Activated T-cell treated with anti-CD3 and anti-CD28 coated beads, Interleukin-2, amount 50 U/mL, for 4 hours (primary cell): ENCODE results near the gene OSBPL7. TPM values are rescaled to one million over a fixed set of nuclear protein-coding genes. Genes with fewer than 3 reads are reported as not detected.
A peak's percentile ranks its signal among the peaks of the same experiment; 100 is the strongest.

Source experiments
- ATAC-seq, 2 donors: fragments of 200-7000 bp; cut with Tn5 transposase; one replicate each; pipeline ENCODE4 v1.10.0; 2021
- DNase-seq: peaks from one replicate; pipeline ENCODE4 v3.0.0-alpha.2; 2020
- H3K27me3 Mint-ChIP-seq: one replicate; pipeline ENCODE4 v1.8.0; 2021; ENCODE audit warnings: low read depth, mixed read lengths
- H3K36me3 Mint-ChIP-seq: one replicate; pipeline ENCODE4 v1.8.0; 2022; ENCODE audit warnings: mixed read lengths; ENCODE audit not compliant: insufficient read depth
- H3K4me1 Mint-ChIP-seq: one replicate; pipeline ENCODE4 v1.8.0; 2021; ENCODE audit warnings: low read depth, mixed read lengths
- H3K4me3 Mint-ChIP-seq: one replicate; pipeline ENCODE4 v1.8.0; 2021; ENCODE audit warnings: mild to moderate bottlenecking, moderate library complexity, mixed read lengths
- H3K9me3 Mint-ChIP-seq: one replicate; pipeline ENCODE4 v1.8.0; 2021; ENCODE audit warnings: mixed read lengths
- total RNA-seq, 3 donors: library from RNA; stranded (reverse); gene quantifications; one replicate each; pipeline ENCODE4 v1.2.1, GENCODE V29; 2021

OSBPL7 gene
- total RNA-seq, 3 donors from 2014 or later, result 8.1 to 9.3 (median 9.0) TPM

DNA sequence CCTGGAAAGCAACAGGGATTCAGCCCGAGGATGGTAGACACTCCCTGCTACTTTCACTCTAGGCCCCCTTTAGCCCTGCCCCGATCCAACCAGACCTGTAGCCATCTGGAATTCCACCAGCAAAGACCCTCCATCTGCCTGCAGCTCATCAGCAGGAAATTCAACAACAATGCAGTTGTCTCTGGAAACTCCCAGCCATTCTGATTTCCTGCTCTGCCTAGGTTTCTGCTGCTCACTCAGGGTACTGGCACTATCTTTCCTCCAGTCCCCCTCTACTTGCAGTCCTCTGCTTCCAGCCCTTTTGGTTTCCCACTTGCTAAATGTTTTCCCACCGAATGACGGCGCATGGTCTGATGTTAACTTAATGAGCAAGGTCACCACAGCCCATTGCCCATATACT is 32.0 kb upstream of the OSBPL7 start:
- peaks cover 16% of the 10 kb centered on the region for H3K4me1 Mint-ChIP-seq
- no peak for DNase-seq
- no peaks in the 10 kb centered on the region for H3K36me3 Mint-ChIP-seq
- no peak overlapping the region for H3K4me3 Mint-ChIP-seq
- ATAC-seq, result no peak
- H3K27me3 Mint-ChIP-seq, result peaks cover 65% of the 10 kb centered on the region
- H3K9me3 Mint-ChIP-seq, result no peaks in the 10 kb centered on the region

DNA sequence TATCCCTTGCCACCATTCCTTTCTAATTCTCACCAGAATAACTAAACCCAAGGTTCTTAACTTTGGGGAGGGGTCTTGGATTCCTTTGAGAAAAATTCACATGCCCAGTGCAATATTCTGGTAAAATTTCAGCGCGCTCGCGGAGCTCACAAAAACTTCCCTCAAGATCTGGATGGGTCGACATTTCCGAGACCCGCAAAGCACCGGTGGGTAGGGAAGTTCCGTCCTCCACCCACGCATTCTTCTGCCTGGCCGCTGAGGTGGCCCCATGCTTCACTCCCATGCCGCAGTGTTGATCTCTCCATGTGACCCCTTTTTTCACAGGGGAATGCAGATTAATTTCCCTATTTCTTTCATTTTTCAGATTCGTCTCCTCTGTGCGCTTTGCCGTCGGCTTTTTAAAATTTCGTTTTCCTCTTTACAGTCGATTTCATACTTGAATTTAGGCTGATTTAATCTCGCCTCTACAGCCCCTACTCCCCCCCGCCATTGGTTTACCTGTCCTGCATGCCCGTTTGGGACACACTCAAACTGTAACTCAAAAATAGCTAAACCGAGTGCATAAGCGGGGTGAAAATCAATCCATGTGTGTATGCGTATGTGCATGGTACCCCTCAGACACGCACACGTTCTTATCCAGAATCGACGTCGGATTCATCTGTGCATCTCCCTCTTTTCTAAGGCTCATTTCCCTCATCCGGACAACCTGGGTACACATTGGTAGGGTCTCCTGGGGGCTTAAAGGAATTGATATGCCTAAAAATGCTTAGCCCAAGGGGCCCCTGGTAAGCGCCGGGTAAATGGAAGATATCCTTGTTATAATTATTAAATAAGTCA is 30.7 kb upstream of the OSBPL7 start:
- Mint-ChIP-seq H3K4me3 (peak overlapping the region; percentile 11), H3K9me3 (no peaks in the 10 kb centered on the region), H3K27me3 (peaks cover 71% of the 10 kb centered on the region), H3K36me3 (no peaks in the 10 kb centered on the region), H3K4me1 (peaks cover 16% of the 10 kb centered on the region)
- no peak for DNase-seq
- no peak for ATAC-seq

DNA sequence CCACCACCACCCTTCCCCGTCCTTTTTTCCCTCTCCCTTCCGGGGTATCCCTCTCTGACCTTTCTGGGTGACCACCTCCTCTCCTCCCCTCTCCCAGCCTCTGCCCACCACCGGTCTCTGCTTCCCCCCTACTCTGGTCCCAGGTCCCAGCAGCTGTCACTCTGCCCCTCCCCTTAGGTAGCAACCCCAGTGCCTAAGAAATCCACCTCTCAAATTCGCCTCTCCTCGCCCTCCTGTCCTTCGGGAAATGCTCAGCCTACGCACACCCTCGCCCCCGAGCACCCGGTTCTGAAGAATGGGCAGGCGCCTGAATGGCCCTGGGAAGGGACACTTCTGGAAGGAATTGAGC is 30.1 kb upstream of the OSBPL7 start:
- ATAC-seq (no peak), DNase-seq (no peak)
- peak overlapping the region; percentile 11 for H3K4me3 Mint-ChIP-seq
- no peaks in the 10 kb centered on the region for H3K36me3 Mint-ChIP-seq
- H3K27me3 Mint-ChIP-seq, result peaks cover 77% of the 10 kb centered on the region
- peaks cover 20% of the 10 kb centered on the region for H3K4me1 Mint-ChIP-seq
- H3K9me3 Mint-ChIP-seq, result no peaks in the 10 kb centered on the region

DNA sequence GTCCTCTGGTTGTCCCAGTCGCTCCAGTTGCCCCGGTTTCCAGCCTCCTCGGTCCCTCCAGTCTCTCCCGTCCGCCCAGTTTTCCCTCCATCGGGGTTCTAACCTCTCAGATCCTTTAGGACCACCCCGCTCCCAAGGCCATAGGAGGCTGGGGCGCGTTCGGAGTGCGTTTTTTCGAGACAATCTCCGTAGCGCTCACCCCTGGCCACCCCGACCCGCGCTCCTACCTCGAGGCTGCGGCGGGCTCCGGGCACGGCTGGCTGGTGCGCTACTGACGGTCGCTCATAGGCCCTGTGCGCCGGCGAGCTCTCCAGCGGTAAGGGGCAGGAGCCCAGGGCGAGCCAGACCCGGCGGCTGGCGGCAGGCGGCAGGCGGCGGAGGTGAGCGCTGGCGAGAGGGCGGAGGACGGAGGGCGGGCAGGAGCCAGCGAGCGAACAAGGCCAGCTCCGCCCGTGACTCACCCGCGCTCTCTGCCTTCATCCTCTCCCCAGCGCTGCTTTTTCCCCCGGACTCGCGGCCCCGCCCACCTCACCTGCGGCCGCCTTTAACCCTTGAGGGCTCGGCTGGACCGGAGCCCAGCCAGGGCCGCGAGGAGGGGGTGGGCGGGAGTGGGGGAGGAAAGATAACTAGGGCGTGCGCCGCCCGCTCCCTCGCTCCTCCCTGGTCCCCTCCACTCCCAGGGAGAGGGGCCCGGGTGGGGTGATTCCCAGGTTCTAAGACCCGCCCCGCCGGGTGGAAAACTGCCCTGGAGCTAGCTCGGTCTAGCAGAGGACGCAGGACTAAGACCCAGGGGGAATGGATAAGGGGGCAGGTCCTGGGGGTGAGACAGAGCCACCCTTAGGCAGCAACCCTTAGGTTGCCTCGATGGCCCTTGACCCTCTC is 29.3 kb upstream of the OSBPL7 start, which contains the start of gene SP6:
SP6 (minus strand) TSS at position 472 of the 882 bp plus-strand sequence. CDS start 2,734 bp downstream, outside the sequence.
- no peaks in the 10 kb centered on the region for H3K36me3 Mint-ChIP-seq
- peaks cover 20% of the 10 kb centered on the region for H3K4me1 Mint-ChIP-seq
- H3K9me3 Mint-ChIP-seq, result no peaks in the 10 kb centered on the region
- H3K27me3 Mint-ChIP-seq, result peaks cover 85% of the 10 kb centered on the region
- ATAC-seq, result peak; percentile 91
- peak; percentile 69 for DNase-seq
- peak within 1 kb of the TSS; percentile 51 for H3K4me3 Mint-ChIP-seq

DNA sequence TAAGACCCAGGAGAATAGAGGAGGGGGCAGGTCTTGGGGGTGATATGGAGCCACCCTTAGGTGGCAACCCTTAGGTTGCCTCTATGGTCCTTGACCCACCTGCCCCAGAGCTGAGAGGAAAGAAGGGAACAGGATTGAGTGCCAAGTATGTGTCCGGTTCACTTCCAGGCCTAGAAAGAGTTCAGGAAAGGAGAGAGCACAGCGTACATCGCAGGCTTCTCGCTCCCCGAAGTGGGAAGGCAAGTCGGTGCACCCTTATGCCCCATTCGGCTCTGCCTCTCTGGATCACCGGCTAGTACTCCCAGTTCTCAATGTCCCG is 28.7 kb upstream of the OSBPL7 start:
- H3K4me1 Mint-ChIP-seq, result peaks cover 20% of the 10 kb centered on the region
- ATAC-seq (no peak), DNase-seq (no peak)
- peaks cover 85% of the 10 kb centered on the region for H3K27me3 Mint-ChIP-seq
- H3K36me3 Mint-ChIP-seq, result no peaks in the 10 kb centered on the region
- H3K4me3 Mint-ChIP-seq, result peak overlapping the region; percentile 51
- H3K9me3 Mint-ChIP-seq, result no peaks in the 10 kb centered on the region

DNA sequence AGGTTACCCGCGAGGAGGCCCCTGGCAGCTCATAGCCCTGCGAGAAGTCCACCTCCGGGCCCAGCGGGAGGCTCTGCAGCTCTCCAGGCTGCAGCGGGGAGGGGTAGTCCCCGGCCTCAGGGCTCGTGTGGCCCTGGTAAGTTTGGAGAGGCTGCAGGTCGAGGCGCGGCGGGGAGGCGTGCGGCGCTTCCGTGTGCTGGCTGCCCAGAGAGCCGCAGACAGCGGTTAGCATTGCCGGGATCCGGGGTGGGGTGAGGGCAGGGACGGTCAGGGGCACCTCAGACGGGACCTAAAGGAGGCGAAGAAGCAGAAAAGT is 26.6 kb upstream of the OSBPL7 start:
- no peaks in the 10 kb centered on the region for H3K36me3 Mint-ChIP-seq
- peaks cover 73% of the 10 kb centered on the region for H3K27me3 Mint-ChIP-seq
- H3K4me1 Mint-ChIP-seq, result peaks cover 20% of the 10 kb centered on the region
- no peaks in the 10 kb centered on the region for H3K9me3 Mint-ChIP-seq
- no peak for ATAC-seq
- no peak for DNase-seq
- H3K4me3 Mint-ChIP-seq, result no peak overlapping the region

DNA sequence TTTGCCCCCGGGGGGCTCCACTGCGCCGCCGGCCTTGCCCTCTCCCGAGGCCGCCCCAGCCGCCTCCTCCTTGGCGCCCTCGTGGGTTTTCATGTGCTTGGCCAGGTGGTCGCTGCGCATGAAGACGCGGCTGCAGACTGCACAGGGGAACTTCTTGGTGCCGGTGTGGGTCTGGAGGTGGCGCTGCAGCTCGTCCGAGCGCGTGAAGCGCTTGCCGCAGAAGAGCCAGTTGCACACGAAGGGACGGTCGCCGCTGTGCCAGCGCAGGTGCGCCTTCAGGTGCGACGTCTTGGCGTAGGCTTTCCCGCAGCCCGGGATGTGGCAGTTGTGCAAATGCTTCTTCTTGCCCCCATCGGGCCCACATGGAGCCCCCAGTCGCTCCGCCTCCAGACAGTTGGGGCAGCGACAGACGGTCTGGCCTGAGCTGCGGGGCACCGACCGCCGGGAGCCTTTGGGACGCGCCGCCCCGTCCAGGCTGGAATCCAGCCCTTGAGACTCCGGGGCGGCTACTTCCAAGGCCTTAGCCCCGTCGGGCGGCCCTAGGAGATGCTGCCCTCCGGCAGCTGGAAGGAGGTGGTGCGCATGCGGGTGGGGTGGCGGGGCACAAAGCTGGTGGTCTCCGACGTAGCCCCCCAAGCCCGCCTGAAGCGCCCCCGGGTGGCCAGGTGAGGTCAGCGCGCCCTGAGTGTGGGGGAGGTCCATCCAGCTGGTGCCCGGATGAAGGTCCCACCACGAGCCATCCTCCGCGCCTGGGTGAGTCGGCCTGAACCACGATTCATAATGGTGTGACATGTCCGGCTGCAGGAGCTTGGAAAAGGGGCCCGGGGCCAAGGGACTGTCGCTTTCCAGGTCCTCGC is 26.0 kb upstream of the OSBPL7 start:
- H3K4me3 Mint-ChIP-seq, result no peak overlapping the region
- H3K9me3 Mint-ChIP-seq, result no peaks in the 10 kb centered on the region
- peaks cover 24% of the 10 kb centered on the region for H3K4me1 Mint-ChIP-seq
- no peaks in the 10 kb centered on the region for H3K36me3 Mint-ChIP-seq
- ATAC-seq (peak in 1 of 2 donors; percentile 19), DNase-seq (no peak)
- peaks cover 67% of the 10 kb centered on the region for H3K27me3 Mint-ChIP-seq

DNA sequence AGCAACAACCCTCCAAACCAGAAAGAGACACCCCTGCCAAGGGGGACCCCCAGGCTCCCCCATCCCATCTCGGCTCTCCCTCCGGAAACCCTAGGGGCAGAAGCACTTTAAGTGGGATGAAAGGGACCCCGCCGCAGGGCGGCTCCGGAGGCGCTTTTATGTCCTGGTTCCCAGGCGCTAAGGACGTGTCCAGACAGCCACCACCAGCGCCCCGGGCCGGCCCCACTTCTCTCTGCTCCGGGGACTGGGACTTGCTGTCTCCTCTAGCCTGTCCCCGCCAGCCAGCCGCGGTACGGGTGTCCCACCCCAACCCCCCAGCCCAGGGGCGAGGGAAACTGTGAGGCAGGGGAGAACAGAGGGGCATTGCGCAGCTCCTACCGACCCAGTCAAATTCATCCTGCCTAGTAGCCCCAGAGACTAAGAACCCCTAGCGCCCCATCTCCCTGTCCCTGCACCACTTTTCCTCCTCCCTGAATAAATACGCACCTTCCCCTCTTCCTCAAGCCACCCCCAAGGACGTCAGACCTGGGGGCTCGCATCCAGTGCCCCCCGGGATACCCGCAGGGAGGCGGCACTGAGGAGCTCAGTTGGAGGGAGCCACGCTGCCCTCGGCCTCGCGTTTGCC is 25.2 kb upstream of the OSBPL7 start:
- no peak overlapping the region for H3K4me3 Mint-ChIP-seq
- DNase-seq (no peak), ATAC-seq (no peak)
- H3K4me1 Mint-ChIP-seq, result peaks cover 25% of the 10 kb centered on the region
- H3K9me3 Mint-ChIP-seq, result no peaks in the 10 kb centered on the region
- no peaks in the 10 kb centered on the region for H3K36me3 Mint-ChIP-seq
- H3K27me3 Mint-ChIP-seq, result peaks cover 60% of the 10 kb centered on the region

DNA sequence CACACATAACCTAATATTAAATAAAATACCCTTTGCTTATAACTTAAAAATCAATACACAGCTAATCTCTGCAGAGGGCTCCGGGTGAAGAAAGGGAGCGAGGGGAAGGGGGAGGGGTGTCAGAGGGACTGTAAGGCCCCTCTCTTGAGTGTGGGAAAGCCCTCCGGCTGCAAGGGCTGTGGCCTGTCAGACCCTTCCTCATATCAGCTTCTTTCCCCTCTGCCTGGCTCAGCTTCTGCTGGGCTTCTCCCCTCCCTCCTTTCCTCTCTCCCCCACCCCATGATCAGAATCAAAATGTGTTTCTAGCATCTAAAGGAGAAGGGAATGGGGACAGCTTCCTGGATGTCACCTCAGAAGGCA is 24.1 kb upstream of the OSBPL7 start:
- ATAC-seq (no peak), DNase-seq (no peak)
- H3K36me3 Mint-ChIP-seq, result no peaks in the 10 kb centered on the region
- no peak overlapping the region for H3K4me3 Mint-ChIP-seq
- peaks cover 57% of the 10 kb centered on the region for H3K27me3 Mint-ChIP-seq
- peaks cover 28% of the 10 kb centered on the region for H3K4me1 Mint-ChIP-seq
- H3K9me3 Mint-ChIP-seq, result no peaks in the 10 kb centered on the region

DNA sequence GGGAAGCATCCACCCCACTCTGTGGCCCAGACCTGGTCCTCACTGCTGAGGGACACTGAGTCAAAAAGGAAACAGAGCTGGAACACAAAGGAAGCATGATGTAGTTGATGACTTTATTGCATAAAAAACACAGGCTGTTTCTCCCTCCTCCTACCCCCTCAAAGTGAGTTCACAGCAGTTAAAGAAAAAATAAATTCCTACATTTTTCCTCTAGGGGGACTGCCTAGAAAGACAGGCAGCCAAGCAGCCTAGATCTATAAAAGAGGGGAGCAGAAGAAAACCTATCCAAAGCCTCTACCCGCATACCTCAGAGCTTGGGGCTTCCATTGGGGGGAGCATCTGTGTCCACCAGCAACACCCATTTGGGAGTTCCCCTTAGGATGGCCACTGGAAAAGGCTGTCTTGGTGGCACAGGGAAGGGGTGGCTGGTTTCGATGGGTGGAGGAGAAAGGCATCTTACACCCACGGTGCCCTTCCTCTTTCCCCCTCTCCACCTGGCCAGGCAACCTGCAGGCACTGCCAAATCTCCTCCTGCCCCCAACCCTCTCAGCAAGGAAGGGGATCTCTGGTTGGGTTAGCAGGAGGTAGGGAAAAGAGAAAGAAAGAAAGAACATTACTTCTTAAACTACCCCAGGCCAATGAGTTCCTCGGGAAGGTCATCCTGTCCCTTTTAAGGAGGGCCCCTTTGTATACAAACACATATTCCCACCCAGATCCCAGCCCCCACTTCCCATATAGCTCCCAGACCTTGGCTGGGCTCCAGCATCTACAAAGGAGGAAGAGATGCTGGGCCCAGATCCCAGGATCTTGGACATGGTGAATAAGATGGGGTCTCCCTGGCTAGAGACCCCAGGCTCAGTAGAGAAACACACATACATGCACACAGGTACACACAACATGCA is 23.5 kb upstream of the OSBPL7 start:
- Mint-ChIP-seq H3K4me3 (no peak overlapping the region), H3K36me3 (no peaks in the 10 kb centered on the region), H3K27me3 (peaks cover 51% of the 10 kb centered on the region), H3K9me3 (no peaks in the 10 kb centered on the region), H3K4me1 (peaks cover 28% of the 10 kb centered on the region)
- ATAC-seq (no peak), DNase-seq (no peak)

DNA sequence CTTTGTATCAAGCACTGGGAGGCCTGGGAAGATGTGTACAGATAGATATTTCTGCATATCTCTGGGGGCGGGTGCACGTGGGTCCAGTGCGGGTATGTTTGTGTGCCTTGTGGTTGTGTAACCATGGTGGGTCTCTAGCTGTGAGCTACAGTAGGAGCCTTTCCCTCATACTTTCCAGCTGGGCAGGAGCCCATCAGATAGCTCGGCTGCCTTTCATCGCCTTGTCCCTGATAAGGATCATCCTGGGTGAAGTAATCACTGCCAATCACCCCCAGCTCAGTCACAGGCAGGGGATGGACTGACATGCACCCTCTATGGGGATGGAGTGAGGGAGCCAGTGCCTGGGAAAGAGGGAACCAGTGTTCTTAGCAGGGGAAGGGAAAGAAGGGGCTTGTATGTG is 22.6 kb upstream of the OSBPL7 start:
- H3K4me3 Mint-ChIP-seq, result no peak overlapping the region
- peaks cover 42% of the 10 kb centered on the region for H3K27me3 Mint-ChIP-seq
- H3K4me1 Mint-ChIP-seq, result peaks cover 31% of the 10 kb centered on the region
- DNase-seq (no peak), ATAC-seq (no peak)
- H3K9me3 Mint-ChIP-seq, result no peaks in the 10 kb centered on the region
- no peaks in the 10 kb centered on the region for H3K36me3 Mint-ChIP-seq

DNA sequence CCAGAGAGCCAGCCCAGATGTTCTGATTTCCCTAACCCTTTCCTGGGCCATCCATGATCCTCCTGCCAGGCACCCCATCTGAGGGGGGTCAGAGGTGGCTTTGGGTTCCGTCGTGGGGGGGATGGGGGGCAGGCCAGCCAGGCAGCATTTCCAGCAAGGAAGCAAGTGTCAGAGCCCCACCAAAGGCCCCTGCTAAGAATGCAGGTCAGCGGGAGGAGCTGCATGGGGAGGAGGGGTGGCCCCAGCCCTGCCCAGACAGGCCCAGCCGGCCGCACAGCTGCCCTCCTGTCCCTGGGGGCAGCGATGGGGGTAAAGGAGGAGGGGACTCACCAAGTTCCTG is 21.8 kb upstream of the OSBPL7 start:
- ATAC-seq, result no peak
- no peak for DNase-seq
- H3K4me3 Mint-ChIP-seq, result no peak overlapping the region
- H3K9me3 Mint-ChIP-seq, result no peaks in the 10 kb centered on the region
- H3K36me3 Mint-ChIP-seq, result no peaks in the 10 kb centered on the region
- H3K27me3 Mint-ChIP-seq, result peaks cover 34% of the 10 kb centered on the region
- peaks cover 33% of the 10 kb centered on the region for H3K4me1 Mint-ChIP-seq

DNA sequence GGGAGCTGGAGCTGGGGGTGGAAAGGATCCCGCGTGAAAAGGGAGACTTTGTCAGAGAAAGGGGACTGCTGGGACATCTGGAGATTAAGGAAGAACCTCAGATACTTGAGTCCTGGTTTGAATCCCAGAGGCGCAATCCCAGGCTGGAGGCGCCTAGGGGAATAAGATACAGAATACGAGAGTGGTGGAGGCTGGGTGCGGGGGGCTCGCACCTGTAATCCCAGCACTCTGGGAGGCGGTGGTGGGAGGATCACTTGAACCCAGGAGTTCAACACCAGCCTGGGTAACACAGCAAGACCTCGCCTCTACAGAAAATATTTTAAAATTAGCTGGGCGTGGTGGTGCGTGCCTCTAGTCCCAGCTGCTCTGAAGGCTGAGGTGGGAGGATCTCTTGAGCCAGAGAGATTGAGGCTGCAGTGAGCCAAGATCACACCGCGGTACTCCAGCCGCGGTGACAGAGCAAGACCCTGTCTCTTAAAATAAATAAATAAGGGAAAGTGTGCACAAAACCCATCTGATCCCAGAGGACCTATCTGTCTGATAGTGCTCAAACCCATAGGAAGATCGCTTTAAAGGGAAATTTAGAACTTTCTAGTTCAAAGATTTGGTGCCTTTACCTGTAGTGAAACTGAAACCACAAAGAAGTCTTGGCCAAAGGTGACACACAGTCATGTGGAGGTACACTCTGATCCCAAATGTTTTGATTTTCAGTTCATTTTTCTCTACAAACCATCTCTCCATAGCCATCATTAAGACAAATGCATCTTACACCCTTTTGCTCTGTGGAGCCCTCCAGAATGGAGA is 20.1 kb upstream of the OSBPL7 start:
- Mint-ChIP-seq H3K9me3 (no peaks in the 10 kb centered on the region), H3K27me3 (peaks cover 24% of the 10 kb centered on the region), H3K36me3 (no peaks in the 10 kb centered on the region), H3K4me3 (peak overlapping the region; percentile 97), H3K4me1 (peaks cover 30% of the 10 kb centered on the region)
- no peak for ATAC-seq
- DNase-seq, result no peak
